Gastrocnemius medialis (tissue), 4 donors: ENCODE results near the gene ANO5. TPM values are rescaled to one million over a fixed set of nuclear protein-coding genes. Genes with fewer than 3 reads are reported as not detected.
"Not testable (repeated sequence)": the region's sequence is repeated elsewhere in the genome, so short reads cannot be mapped to it uniquely, and the experiment has no call there.

Source experiments
- ATAC-seq, 2 donors: fragments of 150-250 bp; one replicate each; pipeline ENCODE4 v1.9.1; 2016
- DNase-seq, 2 donors: peaks; one replicate each; pipeline ENCODE4 v3.0.0-alpha.2; 2019
- H3K27ac ChIP-seq, 4 donors: fragments of 200-600 bp; sonication (generic); 1 replicate in 1 of 4; 2 replicates in 3 of 4; pipeline ENCODE4 v1.5.1; 2016 to 2018; ENCODE audit warnings: mild to moderate bottlenecking in 2 of 4, moderate library complexity in 1 of 4
- H3K27me3 ChIP-seq, 3 donors: fragments of 200-600 bp; sonication (generic) in 2 of 3; 1 replicate in 1 of 3; 2 replicates in 2 of 3; pipeline versions ENCODE4 v1.5.1 to v1.6.0; 2016 to 2019; ENCODE audit warnings: mild to moderate bottlenecking in 1 of 3, moderate library complexity in 1 of 3
- H3K36me3 ChIP-seq, 2 donors: fragments of 200-600 bp; sonication (generic) in 1 of 2; one replicate each; pipeline ENCODE4 v1.5.1; 2017 to 2018
- H3K4me1 ChIP-seq, 2 donors: fragments of 200-600 bp; sonication (generic) in 1 of 2; one replicate each; pipeline ENCODE4 v1.5.1; 2016 to 2017; ENCODE audit warnings: mild to moderate bottlenecking in 2 of 2
- H3K4me3 ChIP-seq, 4 donors: fragments of 200-600 bp; sonication (generic) in 3 of 4; 1 replicate in 1 of 4; 2 replicates in 3 of 4; pipeline ENCODE4 v1.5.1; 2016 to 2019; ENCODE audit warnings: mild to moderate bottlenecking in 2 of 4
- H3K9me3 ChIP-seq, 3 donors: fragments of 200-600 bp; sonication (generic) in 2 of 3; 1 replicate in 1 of 3; 2 replicates in 2 of 3; pipeline ENCODE4 v1.5.1; 2016 to 2019
- POLR2A ChIP-seq, 2 donors: fragments of 450-650 bp; IDR thresholded peaks; one replicate each; pipeline ENCODE4 v1.6.1; 2017; ENCODE audit warnings: antibody characterized with exemption in 2 of 2, mild to moderate bottlenecking in 2 of 2, moderate library complexity in 2 of 2
- in situ Hi-C, 4 donors: fragments of 200-750 bp; cut with MboI; loops; one replicate each; pipeline versions ENCODE4 v1.15.0 to v1.8.0; 2017; ENCODE audit warnings: low sequenced_read_pairs in 4 of 4
- intact Hi-C: fragments of 100-400 bp; cut with DNase I; formaldehyde crosslinking; loops from one replicate; pipeline ENCODE4 v1.15.1; 2023; ENCODE audit warnings: low total_unique reads
- total RNA-seq, 4 donors: library from RNA; depleted of rRNA; stranded (reverse); fragments of >200 nt; gene quantifications; one replicate each; pipeline versions ENCODE4 v1.1.0 to v1.2.3, GENCODE V29; 2016
- TF ChIP-seq, protein P1 (sequence below), 5 experiments: fragments of 450-650 bp in 3 of 5; fragments of 200-600 bp in 2 of 5; sonication (generic) in 2 of 5; IDR thresholded peaks in 4 of 5; conservative IDR thresholded peaks in 1 of 5; 1 replicate in 4 of 5; 2 replicates in 1 of 5; pipeline ENCODE4 v1.5.1; 2016 to 2019; ENCODE audit warnings: antibody characterized with exemption in 5 of 5, mild to moderate bottlenecking in 3 of 5, moderate library complexity in 3 of 5

ANO5 gene
- total RNA-seq, 4 donors from 2014 or later: 18.8 to 71.2 (median 35.4) TPM

DNA sequence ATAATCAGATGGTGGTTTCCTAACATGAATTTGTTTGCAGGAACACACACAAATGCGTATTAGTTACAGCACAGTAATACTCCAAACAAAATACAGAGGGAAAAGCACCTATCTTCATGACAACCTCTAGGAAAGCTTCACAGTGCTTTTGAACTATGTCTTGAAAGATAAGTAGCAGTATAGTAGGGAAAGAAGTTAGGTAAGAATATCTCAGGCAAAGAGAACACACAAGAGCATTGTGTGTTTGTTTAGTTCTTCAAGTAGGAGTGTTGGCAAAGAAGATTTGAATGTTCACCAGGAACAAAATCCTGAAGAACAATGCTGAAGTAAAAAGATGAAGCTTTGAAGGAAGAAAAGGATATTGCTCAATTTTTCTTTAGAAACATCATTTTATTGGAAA is 54.1 kb downstream of the ANO5 start:
- Histone ChIP-seq H3K4me1 (peaks cover 5 to 17% of the 10 kb centered on the region in 2 donors), H3K4me3 (no peak overlapping the region), H3K36me3 (peaks cover 0 to 6% of the 10 kb centered on the region in 2 donors), H3K27me3 (no peaks in the 10 kb centered on the region), H3K27ac (no peak overlapping the region), H3K9me3 (no peaks in the 10 kb centered on the region)
- DNase-seq: no peak
- intact Hi-C loops (loop anchor here (5.0 kb wide), 2 partner anchors 80 to 1560 kb away; no protein-coding TSS in a partner anchor), in situ Hi-C loops (no loop called here)
- TF ChIP-seq, protein P1, sequence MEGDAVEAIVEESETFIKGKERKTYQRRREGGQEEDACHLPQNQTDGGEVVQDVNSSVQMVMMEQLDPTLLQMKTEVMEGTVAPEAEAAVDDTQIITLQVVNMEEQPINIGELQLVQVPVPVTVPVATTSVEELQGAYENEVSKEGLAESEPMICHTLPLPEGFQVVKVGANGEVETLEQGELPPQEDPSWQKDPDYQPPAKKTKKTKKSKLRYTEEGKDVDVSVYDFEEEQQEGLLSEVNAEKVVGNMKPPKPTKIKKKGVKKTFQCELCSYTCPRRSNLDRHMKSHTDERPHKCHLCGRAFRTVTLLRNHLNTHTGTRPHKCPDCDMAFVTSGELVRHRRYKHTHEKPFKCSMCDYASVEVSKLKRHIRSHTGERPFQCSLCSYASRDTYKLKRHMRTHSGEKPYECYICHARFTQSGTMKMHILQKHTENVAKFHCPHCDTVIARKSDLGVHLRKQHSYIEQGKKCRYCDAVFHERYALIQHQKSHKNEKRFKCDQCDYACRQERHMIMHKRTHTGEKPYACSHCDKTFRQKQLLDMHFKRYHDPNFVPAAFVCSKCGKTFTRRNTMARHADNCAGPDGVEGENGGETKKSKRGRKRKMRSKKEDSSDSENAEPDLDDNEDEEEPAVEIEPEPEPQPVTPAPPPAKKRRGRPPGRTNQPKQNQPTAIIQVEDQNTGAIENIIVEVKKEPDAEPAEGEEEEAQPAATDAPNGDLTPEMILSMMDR (IDR thresholded peaks at IDR 0.05 in 4 of 5, conservative IDR thresholded peaks at IDR 0.05 in 1 of 5): no peak
- no peak for TF ChIP-seq POLR2A (IDR thresholded peaks at IDR 0.05)
- no peak for ATAC-seq

DNA sequence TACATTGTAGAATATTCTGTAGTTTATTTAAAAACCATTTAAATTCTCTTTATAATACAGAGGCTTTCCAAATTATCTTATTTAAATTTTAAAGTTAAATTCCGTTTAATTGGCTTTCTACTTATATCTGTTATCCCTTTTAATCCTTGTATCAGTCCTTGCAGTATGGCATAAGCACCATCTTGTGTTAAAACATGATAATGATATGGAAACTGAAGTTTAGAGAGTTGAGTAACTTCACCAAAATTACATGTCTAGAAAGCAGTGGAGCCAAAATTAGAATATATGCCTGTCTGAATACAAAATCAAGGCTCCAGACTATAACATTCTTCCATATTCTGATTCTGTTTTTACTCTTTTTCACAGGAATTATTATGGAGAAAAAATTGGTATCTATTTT is 57.0 kb downstream of the ANO5 start:
- DNase-seq: no peak
- in situ Hi-C loops: no loop called here
- H3K9me3 ChIP-seq: no peaks in the 10 kb centered on the region
- intact Hi-C loops: loop anchor here (5.0 kb wide), 2 partner anchors 83 to 1563 kb away; no protein-coding TSS in a partner anchor
- peaks cover 0 to 6% of the 10 kb centered on the region in 2 donors for H3K36me3 ChIP-seq
- TF ChIP-seq, protein P1 (IDR thresholded peaks at IDR 0.05 in 4 of 5, conservative IDR thresholded peaks at IDR 0.05 in 1 of 5): no peak
- no peak for TF ChIP-seq POLR2A (IDR thresholded peaks at IDR 0.05)
- peaks cover 0 to 3% of the 10 kb centered on the region in 2 donors for H3K4me1 ChIP-seq
- H3K4me3 ChIP-seq: no peak overlapping the region
- no peak overlapping the region for H3K27ac ChIP-seq
- no peak for ATAC-seq
- H3K27me3 ChIP-seq: no peaks in the 10 kb centered on the region

DNA sequence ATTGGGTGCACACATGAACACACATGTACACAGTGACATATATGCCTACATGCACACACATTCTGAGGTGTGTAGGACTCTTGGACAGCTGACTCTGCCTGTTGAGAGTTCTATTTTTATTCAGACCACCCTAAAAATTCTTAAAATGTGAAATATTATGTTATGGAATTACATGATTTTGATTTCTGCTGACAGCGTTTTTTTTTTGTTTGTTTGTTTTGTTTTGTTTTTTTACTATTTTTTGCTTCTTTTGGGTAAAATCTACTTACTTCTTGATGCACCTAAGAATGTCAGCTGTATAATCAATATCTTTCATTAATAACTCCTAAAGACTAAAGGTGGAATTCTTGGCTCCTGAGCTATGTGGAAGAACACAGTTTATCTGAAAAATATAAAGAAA is 64.0 kb downstream of the ANO5 start:
- DNase-seq (no peak), ATAC-seq (no peak)
- in situ Hi-C loops: no loop called here
- Histone ChIP-seq H3K27ac (no peak overlapping the region), H3K4me1 (no peaks in the 10 kb centered on the region), H3K9me3 (no peaks in the 10 kb centered on the region), H3K27me3 (no peaks in the 10 kb centered on the region), H3K4me3 (no peak overlapping the region), H3K36me3 (peaks cover 0 to 27% of the 10 kb centered on the region in 2 donors)
- intact Hi-C loops: no loop called here
- TF ChIP-seq, protein P1 (IDR thresholded peaks at IDR 0.05 in 4 of 5, conservative IDR thresholded peaks at IDR 0.05 in 1 of 5): no peak
- no peak for TF ChIP-seq POLR2A (IDR thresholded peaks at IDR 0.05)

DNA sequence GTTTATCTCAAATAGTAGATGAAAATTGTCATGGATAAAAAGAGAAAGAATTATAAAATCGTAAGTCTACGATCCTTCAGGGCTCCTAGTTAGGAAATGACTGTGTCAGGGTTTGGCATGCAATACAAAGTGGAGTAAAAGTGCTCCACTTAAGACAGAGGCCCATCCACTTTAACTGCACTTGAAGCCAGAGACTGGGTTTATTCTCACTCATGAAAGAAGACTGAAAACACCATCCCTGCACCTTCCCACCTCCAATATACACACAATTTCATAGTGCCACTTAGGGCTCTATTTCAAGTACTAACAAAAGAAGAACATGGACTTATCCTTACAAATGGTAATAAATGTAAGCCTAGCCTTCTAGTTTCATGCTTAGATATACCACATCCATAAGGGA is 70.7 kb downstream of the ANO5 start:
- in situ Hi-C loops (no loop called here), intact Hi-C loops (no loop called here)
- DNase-seq (no peak), ATAC-seq (no peak)
- H3K27ac ChIP-seq: no peak overlapping the region
- H3K4me3 ChIP-seq: no peak overlapping the region
- TF ChIP-seq, protein P1 (IDR thresholded peaks at IDR 0.05 in 4 of 5, conservative IDR thresholded peaks at IDR 0.05 in 1 of 5): no peak
- H3K27me3 ChIP-seq: no peaks in the 10 kb centered on the region
- H3K4me1 ChIP-seq: no peaks in the 10 kb centered on the region
- H3K9me3 ChIP-seq: no peaks in the 10 kb centered on the region
- H3K36me3 ChIP-seq: peaks cover 0 to 6% of the 10 kb centered on the region in 2 donors

DNA sequence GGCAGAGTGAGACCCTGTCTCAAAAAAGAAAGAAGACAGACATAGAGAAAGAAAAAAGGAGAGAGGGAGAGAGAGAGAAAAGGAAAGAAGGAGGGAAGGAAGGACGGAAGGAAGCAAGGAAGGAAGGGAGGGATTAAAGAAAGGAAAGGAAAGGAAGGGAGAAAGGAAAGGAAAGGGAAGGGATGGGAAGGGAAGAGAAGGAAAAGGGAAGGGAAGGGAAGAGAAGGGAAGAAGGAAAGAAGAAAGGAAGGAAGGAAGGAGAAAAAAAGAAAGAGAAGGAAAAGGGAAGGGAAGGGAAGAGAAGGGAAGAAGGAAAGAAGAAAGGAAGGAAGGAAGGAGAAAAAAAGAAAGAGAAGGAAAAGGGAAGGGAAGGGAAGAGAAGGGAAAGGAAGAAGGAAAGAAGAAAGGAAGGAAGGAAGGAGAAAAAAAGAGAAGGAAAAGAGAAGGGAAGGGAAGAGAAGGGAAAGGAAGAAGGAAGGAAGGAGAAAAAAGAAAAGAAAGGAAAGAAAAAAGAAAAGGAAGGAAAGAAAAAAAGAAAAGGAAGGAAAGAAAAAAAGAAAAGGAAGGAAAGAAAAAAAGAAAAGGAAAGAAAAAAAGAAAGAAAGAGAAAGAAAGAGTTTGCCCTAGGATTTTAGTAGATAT is 76.2 kb downstream of the ANO5 start:
- intact Hi-C loops, H3K4me3 ChIP-seq: not testable (repeated sequence)

More for the DNA sequence above, 76.2 kb downstream of the ANO5 start:
- H3K36me3 ChIP-seq: peaks cover 0 to 29% of the 10 kb centered on the region in 2 donors
- in situ Hi-C loops, H3K27ac ChIP-seq, H3K27me3 ChIP-seq, ATAC-seq, H3K9me3 ChIP-seq, H3K4me1 ChIP-seq, DNase-seq: not testable (repeated sequence)
